ENCODE measurements around the gene LST1. TPM values are rescaled to one million over a fixed set of nuclear protein-coding genes. Genes with fewer than 3 reads are reported as not detected.

The LST1 gene
- total RNA-seq, 1 experiment from 2014 or later = 0.69 TPM

GRCh38 chr6:31574106-31575061 is 11.7 kb upstream of the LST1 start:
- H3K9me2 ChIP-seq (ENCODE audit: insufficient read depth) = no peaks in the 10 kb centered on the region
- BruUV-seq (replicated peaks) = no TSS peak
- no peak overlapping the region for H3K27ac ChIP-seq (ENCODE audit: low read depth, low read length)
- ChIA-PET CTCF (interaction anchor here (0.7 kb wide), 1 partner anchor 24 kb away, joined by 3 read pairs; no protein-coding TSS in a partner anchor), RAD21 (ENCODE audit: low non-redundant PET in 1 of 2, low total read pairs in 2 of 2, uncharacterized antibody in 2 of 2, unreplicated experiment in 2 of 2) (interaction anchor here in 1 of 2 experiments (1.0 kb wide), 1 partner anchor 24 kb away, joined by 5 read pairs; no protein-coding TSS in a partner anchor), POLR2A (no interaction called here)
- H3K79me2 ChIP-seq (ENCODE audit: insufficient read depth, low read length) = no peaks in the 10 kb centered on the region
- no peaks in the 10 kb centered on the region for H3K36me3 ChIP-seq (ENCODE audit: control insufficient read depth in 1 of 2, insufficient read depth in 2 of 2, low read length in 2 of 2)
- H4K20me1 ChIP-seq (ENCODE audit: insufficient read depth) = no peaks in the 10 kb centered on the region
- no peaks in the 10 kb centered on the region for H3K9me3 ChIP-seq (ENCODE audit: control insufficient read depth in 1 of 2, insufficient read depth in 1 of 2, low read depth in 1 of 2, low read length in 2 of 2)
- DNase-seq (ENCODE audit: low read depth, low spot score) = no peak
- H3K4me1 ChIP-seq (ENCODE audit: control insufficient read depth in 1 of 2, insufficient read depth in 2 of 2, low read length in 2 of 2) = peaks cover 0 to 3% of the 10 kb centered on the region in 2 experiments; a peak in 1 of 4 replicates
- no peak overlapping the region for H3K4me3 ChIP-seq (replicated peaks in 1 of 2; ENCODE audit: low read depth in 1 of 2, low read length in 2 of 2)
- no peaks in the 10 kb centered on the region for H3K27me3 ChIP-seq (ENCODE audit: insufficient read depth, low read length)
- no peak overlapping the region for H3K9ac ChIP-seq (ENCODE audit: low read length)
- no peak overlapping the region for H2AFZ ChIP-seq (ENCODE audit: low read depth, low read length, poor library complexity, severe bottlenecking)
- 0 out of 6 replicates have a peak, but pooled peaks of 1 of the 3 experiments have one; percentile 8 for TF ChIP-seq CTCF (IDR thresholded peaks at IDR 0.05 in 2 of 3, conservative IDR thresholded peaks at IDR 0.05 in 1 of 3; ENCODE audit: borderline replicate concordance in 1 of 3, insufficient read depth in 1 of 3, low read depth in 2 of 3, low read length in 2 of 3)
- no peak for TF ChIP-seq FOSL1 (IDR thresholded peaks at IDR 0.05; ENCODE audit: low read depth)
- intact Hi-C loops (cut with micrococcal nuclease) = no loop called here
- ATAC-seq = peak; percentile 49; the same call in 1 of the 2 replicates
- no peak overlapping the region for H3K4me2 ChIP-seq (ENCODE audit: low read length)

- no TSS peak for BruUV-seq (replicated peaks)
Measured at GRCh38 chr6:31575335-31575901, 10.7 kb upstream of the LST1 start, which contains the start of gene TNF. TNF (plus strand) TSS chr6:31575565; CDS start chr6:31575742, 177 bp downstream.

More at GRCh38 chr6:31575335-31575901, 10.7 kb upstream of the LST1 start, which contains the start of gene TNF:
- H3K4me2 ChIP-seq (ENCODE audit: low read length) = no peak within 1 kb of the TSS
- H3K27ac ChIP-seq (ENCODE audit: low read depth, low read length) = no peak within 1 kb of the TSS
- H3K9me3 ChIP-seq (ENCODE audit: control insufficient read depth in 1 of 2, insufficient read depth in 1 of 2, low read depth in 1 of 2, low read length in 2 of 2) = no peaks in the 10 kb centered on the region
- no peaks in the 10 kb centered on the region for H3K9me2 ChIP-seq (ENCODE audit: insufficient read depth)
- DNase-seq (ENCODE audit: low read depth, low spot score) (no peak), ATAC-seq (no peak)
- no peak for TF ChIP-seq FOSL1 (IDR thresholded peaks at IDR 0.05; ENCODE audit: low read depth)
- TF ChIP-seq SRF (IDR thresholded peaks at IDR 0.05; ENCODE audit: low read depth) = no peak
- no peak for TF ChIP-seq ZBTB33 (IDR thresholded peaks at IDR 0.05; ENCODE audit: extremely low read depth, insufficient replicate concordance, low read length)
- no peak for TF ChIP-seq ELF1 (IDR thresholded peaks at IDR 0.05; ENCODE audit: borderline replicate concordance, low read depth)
- intact Hi-C loops (cut with micrococcal nuclease) = no loop called here
- H3K36me3 ChIP-seq (ENCODE audit: control insufficient read depth in 1 of 2, insufficient read depth in 2 of 2, low read length in 2 of 2) = no peaks in the 10 kb centered on the region
- ChIA-PET CTCF (no interaction called here), RAD21 (ENCODE audit: low non-redundant PET in 1 of 2, low total read pairs in 2 of 2, uncharacterized antibody in 2 of 2, unreplicated experiment in 2 of 2) (no interaction called here), POLR2A (no interaction called here)
- H4K20me1 ChIP-seq (ENCODE audit: insufficient read depth) = no peaks in the 10 kb centered on the region
- no peak within 1 kb of the TSS for H3K4me3 ChIP-seq (replicated peaks in 1 of 2; ENCODE audit: low read depth in 1 of 2, low read length in 2 of 2)
- no peaks in the 10 kb centered on the region for H3K79me2 ChIP-seq (ENCODE audit: insufficient read depth, low read length)
- peaks cover 0 to 3% of the 10 kb centered on the region in 2 experiments; a peak in 1 of 4 replicates for H3K4me1 ChIP-seq (ENCODE audit: control insufficient read depth in 1 of 2, insufficient read depth in 2 of 2, low read length in 2 of 2)
- no peaks in the 10 kb centered on the region for H3K27me3 ChIP-seq (ENCODE audit: insufficient read depth, low read length)
- H3K9ac ChIP-seq (ENCODE audit: low read length) = no peak within 1 kb of the TSS
- H2AFZ ChIP-seq (ENCODE audit: low read depth, low read length, poor library complexity, severe bottlenecking) = no peak within 1 kb of the TSS

Data from HCT116 (cell line).